ENCODE measurements around the gene ALG6.

The ALG6 gene

DNA sequence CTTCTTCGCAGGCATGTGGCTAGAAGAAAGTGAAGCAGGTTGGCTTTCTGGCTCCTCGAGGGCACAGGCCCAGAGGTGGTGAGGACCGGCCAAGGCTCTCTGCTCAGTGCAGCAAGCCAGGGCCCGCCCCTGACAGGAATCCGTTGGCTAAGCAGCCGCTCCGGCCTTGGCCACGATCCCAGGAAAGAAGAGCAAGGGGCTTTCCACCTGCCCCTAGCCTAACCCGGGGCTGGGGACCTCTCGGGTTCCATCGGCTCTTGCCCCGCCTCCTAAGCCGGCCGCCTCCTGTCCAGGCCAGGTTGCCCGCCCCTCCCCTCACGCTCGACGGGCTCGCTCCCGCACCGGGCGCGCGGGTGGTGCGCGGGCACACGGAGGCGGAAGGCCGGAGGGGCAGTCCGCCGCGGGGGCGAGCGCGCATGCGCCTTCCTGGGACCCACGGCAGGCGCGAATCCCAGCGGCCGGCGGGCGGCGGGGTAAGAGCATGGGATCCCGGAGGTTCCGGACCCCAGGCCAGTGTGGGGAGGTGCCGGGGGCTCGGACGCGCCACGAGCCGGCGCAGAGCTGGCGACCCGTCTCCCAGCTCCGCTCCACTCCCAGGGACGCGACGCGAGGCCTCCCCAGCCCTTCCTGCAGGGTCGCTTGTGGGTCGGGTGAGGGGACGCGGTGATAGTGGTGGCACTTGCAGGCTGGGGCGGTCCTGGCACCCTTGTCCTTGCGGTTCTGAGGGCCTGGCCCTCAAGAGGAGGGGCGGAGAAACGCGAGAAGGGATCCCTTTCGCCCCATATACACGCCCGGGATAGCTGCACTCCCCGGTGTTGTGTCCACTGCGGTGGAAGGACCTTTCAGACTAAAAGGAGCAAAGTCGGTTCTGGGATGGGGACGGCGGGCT, at the start of gene ALG6:
TSS of gene ALG6 (plus strand) at position 413 of the 889 bp plus-strand sequence. CDS start 3,351 bp downstream, outside the sequence.
- DNase-seq (ENCODE audit: low read depth in 2 of 2) = peak; percentile 81 to 87

DNA sequence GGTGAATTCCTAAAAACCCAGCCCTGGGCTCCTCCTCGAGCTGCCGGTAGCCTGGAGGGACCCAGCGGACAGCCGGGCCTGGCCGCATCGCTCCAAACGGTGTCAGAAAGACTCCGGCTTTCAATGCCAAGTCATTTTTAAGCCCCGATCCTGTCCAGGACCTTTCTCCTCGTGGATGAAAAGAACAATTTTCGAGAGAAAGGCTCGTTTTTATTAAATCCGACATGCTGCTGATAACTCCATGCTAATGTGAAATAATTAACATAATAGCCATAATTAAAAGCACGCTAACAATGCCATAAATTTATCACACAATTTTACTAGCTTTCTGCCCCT, 49.6 kb upstream of the ALG6 start:
- no peak for DNase-seq (ENCODE audit: low read depth in 2 of 2)

DNA sequence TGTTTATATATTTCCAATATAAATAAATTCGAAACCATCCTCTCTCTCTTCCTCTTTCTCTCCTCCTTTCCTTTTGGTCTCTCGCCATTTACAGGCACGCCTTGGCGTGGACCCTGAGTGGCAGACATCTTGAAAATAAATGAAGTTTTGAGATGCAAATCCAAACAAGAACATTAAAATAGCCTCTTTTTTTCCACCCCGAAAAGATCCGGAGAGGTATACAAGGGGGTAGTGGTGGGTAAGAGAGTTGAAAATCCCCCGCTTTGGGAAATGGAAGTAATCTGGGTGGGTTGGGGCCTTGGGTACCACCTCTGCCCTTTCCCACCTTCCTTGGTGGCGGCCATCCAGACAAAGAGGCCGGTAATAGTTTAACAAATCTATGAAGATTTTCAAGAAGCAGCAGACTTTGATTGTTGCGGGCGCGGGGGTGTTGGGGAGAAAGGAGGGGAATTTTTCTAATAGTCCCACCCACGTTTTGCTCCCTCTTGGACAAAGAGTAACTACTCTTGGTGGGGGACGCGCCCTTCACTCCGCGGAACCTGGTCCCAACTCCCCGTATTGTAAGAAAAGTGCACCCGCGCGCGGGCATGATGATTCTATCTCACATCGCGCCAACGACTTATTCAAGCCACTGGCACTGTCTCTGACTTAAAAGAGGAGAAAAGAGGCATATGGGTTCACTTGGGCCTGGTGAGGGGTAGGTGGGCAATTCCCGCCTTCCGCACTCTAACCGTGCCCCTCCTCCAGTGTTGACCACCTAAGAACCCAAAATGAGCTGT, 49.0 kb upstream of the ALG6 start:
- no peak for DNase-seq (ENCODE audit: low read depth in 2 of 2)

DNA sequence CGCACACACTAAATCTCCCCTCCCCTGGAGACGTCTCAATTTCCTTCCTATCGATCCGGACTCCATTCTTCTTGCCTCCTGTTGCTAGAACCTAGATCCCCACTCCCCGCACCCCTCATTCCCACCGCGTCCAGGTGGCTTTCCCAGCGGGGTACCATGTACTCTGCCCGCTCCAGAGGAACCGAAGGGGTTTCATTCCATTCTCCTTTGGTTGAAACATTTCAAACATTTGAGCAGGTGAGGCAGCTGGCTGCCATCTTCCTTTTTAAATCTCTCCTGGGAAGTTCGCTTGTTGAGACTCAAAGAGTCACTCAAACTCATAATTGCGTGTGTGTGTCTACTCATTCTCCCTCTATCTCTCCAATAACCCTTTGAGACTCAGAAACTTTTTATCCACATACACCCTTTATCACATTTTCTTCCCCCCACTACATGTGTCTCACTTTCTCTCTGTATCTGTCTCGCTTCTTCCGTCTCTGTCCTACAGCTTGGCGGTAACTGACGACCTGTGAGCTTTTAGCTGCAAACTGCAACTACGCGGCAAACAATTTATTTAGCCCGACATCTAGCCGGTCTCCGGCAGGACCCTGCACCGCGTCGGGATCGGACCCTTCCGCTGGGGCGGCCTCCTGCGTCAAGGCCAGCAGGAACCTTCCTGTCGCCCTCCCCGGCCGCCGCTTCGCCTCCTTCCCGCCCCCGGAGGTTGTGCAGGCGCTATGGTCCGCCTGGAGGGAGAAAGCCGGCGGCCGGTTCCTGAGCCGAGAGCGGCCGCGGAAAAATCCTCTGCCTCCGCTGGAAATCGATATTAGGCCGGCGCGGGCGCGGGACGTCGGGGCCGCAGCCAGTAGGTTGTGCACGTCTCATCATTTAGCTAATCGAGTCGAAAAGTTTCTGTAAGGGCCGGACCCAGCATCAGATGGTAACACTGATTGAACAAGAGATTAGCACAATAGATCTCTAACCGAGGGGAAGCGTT, 48.1 kb upstream of the ALG6 start:
- no peak for DNase-seq (ENCODE audit: low read depth in 2 of 2)

DNA sequence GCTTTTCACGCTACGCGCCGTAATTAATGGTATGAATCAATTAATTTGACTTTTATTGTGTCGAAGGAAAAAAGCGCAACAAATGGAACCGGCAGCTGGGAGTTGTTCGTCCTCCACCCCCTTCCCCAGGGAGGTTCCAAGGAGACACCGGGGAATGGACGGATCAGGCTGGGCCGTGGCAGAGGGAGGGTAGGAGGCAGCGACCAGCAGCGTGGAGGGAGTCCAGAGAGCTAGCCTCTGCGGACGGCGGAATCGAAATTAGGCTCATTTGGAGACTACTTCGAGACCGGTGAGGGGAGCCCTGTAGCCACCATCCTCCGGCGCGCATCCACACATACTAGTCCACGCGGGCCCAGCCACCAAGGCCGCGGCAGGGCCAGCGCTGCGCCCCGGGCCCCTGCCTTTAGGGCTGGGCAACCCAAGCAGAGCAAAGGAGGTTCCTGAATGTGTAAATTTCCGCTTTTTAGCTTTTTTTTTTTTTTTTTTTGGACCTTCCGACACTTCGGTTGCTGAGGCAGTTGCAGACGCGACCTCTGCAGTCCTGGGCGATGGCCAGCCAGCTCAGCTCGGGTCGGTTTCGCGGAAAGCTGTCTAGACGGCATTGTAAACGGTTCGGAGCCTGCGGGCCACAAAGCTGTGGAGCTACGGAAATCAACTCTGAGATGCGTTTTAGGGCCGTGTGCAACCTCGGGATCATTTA, 47.3 kb upstream of the ALG6 start:
- no peak for DNase-seq (ENCODE audit: low read depth in 2 of 2)

DNA sequence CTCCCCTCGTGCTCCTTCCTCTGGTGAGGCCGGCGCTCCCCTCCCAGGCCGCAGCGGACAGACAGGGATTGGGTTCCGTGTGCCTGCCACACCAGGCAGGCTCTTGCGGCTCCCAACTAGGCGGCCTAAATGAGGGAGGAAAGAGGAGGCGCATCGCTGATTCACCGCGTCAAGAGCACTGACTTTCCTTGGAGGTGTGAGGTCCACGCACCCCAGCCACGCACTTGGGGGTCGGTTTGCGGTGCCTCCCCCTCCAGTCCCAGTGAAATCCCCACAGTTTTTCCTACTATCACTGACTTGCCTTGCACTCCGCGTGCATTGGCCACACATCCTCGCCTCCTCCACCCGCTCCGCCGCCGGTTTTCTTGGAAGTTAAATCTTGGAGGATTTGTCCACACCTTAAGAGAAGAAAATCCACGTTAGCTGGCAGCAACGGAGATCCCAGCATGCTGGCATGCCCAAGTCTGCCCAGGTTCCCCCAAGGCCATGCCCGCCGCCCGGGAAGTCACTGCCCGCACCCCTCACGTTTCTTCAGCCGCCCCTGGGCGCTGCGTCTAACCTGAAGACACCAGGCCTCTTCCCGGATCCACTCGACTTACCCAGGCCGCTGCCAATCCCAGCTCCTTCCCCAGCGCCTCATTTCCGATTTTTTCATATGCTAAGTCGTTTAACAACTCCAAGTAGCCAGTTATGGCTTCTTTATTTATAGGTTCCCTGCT, 46.2 kb upstream of the ALG6 start:
- DNase-seq (ENCODE audit: low read depth in 2 of 2) = no peak

DNA sequence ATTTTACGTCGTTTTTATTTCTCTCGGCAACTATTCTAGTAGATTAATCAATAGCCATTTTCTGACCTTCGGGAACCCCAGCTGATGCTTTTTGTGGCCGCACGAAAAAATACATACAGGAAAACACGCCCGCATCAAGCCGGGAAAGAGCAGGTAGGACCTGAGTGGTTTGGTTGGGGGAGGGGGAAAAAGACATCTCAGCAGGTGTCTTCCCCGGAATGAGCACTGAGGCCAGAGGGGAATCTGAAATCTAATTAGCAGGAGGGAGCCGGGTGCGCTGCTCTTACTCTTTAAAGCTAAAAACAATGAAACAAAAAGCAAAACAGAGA, 45.7 kb upstream of the ALG6 start:
- no peak for DNase-seq (ENCODE audit: low read depth in 2 of 2)

DNA sequence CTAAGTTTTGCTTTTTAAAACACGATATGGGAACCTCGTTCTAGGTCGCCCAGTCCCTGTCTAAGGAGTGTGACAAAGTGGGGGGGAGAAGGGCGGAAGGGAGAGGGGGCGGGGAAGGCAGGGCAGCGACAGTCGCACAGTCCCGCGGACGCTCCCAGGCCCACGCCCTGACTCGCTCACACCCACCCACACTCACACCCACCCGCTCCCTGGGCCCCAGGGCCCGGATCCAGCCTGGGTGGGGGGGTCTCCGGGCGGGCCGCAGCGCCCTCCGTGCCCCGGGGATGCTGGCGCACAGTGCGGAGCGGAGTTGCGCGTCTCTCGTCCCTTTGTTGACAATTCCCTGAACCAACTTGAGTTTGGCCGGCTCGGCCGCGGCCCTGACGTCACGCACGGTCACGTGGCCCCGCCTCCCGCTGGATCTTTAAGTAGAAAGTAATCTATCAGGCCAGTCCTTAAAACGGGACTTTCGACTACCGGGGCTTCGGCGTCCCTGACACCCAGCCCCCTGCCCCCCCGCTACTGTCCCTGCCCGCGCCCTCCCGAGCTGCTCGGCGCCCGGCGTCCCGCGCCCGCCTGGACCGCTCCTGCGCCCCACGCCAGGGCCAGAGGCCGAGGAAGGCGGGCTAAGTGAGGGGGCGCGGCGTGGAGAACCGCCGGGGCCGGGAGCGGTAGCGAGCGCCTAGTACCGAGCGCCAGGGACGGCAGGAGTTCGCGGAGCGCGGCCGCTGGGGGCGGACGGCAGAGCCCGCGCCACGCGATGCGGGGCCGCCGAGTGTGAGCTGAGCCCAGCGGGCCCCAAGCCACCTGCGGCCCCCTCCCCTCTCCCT, 45.1 kb upstream of the ALG6 start, which contains the start of gene FOXD3:
TSS of gene FOXD3 (plus strand) at position 454 of the 830 bp plus-strand sequence. CDS start 492 bp downstream, outside the sequence.
- DNase-seq (ENCODE audit: low read depth in 2 of 2) = no peak

DNA sequence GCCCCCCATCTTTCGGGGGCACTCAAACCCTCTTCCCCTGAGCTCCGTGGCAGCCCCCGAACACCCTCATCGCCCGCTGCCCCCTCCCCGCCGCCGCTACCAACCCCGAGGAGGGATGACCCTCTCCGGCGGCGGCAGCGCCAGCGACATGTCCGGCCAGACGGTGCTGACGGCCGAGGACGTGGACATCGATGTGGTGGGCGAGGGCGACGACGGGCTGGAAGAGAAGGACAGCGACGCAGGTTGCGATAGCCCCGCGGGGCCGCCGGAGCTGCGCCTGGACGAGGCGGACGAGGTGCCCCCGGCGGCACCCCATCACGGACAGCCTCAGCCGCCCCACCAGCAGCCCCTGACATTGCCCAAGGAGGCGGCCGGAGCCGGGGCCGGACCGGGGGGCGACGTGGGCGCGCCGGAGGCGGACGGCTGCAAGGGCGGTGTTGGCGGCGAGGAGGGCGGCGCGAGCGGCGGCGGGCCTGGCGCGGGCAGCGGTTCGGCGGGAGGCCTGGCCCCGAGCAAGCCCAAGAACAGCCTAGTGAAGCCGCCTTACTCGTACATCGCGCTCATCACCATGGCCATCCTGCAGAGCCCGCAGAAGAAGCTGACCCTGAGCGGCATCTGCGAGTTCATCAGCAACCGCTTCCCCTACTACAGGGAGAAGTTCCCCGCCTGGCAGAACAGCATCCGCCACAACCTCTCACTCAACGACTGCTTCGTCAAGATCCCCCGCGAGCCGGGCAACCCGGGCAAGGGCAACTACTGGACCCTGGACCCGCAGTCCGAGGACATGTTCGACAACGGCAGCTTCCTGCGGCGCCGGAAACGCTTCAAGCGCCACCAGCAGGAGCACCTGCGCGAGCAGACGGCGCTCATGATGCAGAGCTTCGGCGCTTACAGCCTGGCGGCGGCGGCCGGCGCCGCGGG, 44.2 kb upstream of the ALG6 start:
- DNase-seq (ENCODE audit: low read depth in 2 of 2) = no peak

DNA sequence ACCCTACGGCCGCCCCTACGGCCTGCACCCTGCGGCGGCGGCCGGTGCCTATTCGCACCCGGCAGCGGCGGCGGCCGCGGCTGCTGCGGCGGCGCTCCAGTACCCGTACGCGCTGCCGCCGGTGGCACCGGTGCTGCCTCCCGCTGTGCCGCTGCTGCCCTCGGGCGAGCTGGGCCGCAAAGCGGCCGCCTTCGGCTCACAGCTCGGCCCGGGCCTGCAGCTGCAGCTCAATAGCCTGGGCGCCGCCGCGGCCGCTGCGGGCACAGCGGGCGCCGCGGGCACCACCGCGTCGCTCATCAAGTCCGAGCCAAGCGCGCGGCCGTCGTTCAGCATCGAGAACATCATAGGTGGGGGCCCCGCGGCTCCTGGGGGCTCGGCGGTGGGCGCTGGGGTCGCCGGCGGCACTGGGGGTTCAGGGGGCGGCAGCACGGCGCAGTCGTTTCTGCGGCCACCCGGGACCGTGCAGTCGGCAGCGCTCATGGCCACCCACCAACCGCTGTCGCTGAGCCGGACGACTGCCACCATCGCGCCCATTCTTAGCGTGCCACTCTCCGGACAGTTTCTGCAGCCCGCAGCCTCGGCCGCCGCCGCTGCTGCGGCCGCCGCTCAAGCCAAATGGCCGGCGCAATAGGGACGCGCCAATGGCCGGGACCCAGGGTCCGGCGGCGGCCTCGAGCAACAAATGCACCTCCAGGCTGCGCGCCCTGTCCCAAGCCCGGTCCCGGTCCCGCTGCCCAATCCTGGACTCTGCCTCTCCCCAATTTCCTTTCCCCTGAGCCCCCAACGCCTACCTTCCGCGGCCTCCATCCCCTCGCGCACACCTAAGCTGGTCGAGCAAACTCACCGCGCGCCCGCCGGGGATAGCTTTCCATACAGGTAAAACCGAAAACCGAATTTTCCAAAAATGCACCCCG, 43.3 kb upstream of the ALG6 start:
- no peak for DNase-seq (ENCODE audit: low read depth in 2 of 2)

DNA sequence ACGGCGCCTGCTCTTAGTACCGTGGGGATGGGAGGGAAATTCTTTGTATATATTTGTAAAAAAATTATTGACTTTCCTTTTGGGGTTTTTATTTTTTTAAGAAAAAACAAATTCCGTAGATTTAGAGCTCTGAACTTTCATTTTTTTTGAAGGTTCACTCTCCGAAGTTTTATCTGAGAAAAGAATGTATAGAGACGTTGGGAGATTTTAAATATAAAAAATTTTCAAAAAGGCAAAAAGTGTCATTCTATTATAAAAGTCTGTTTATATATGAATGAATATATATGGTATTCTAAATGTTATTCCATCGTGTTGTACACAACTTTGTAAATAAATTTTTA, 42.7 kb upstream of the ALG6 start:
- no peak for DNase-seq (ENCODE audit: low read depth in 2 of 2)

DNA sequence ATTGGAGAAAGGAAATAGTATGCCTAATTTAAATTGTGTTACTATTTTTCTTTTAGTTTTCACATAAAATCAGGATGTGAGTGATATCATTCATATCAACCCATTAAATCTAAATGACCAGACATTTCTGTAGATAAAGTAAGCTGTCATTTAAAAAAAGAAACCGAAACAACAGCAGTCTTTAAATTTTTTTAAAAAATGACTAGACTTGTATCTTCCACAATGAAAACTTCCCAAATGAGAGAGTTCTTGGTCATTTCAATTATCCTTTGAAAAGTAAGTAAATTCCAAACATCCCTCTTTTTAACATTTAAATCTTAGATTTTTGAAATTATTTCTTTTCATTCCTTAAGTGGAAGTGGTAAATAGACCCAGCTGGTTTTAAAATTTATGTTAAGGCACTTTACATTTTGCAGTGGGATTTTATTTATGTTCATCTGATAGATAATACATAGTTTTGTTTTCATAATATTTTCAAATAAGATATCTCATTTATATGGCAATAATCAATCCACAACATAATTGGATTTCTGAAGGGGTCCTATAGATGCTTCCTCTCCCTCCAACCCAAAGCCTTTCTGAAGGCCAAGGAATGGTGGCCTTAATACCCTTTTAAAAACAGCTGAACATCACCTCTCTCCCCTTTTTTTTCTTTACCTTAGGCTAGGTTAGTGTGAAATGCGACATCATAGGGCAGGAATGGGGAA, 42.0 kb upstream of the ALG6 start:
- DNase-seq (ENCODE audit: low read depth in 2 of 2) = no peak

DNA sequence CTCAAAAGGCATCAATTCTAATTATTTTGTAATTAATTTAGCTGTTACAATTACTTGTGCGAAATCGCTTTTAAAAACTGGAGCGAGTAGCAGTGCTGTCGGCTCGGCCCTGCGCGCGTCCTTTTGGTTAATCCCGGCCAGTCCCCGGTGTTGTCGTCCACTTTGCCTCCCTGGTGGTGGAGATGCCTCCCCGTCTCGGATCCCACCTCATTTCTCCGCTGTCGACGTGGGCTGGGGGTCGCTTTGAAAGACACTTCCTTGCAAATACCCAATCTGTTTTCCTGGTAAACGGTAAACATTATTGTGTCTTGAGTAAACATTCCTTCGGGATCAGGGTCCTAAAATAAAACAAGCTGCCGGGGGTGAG, 41.3 kb upstream of the ALG6 start:
- no peak for DNase-seq (ENCODE audit: low read depth in 2 of 2)

DNA sequence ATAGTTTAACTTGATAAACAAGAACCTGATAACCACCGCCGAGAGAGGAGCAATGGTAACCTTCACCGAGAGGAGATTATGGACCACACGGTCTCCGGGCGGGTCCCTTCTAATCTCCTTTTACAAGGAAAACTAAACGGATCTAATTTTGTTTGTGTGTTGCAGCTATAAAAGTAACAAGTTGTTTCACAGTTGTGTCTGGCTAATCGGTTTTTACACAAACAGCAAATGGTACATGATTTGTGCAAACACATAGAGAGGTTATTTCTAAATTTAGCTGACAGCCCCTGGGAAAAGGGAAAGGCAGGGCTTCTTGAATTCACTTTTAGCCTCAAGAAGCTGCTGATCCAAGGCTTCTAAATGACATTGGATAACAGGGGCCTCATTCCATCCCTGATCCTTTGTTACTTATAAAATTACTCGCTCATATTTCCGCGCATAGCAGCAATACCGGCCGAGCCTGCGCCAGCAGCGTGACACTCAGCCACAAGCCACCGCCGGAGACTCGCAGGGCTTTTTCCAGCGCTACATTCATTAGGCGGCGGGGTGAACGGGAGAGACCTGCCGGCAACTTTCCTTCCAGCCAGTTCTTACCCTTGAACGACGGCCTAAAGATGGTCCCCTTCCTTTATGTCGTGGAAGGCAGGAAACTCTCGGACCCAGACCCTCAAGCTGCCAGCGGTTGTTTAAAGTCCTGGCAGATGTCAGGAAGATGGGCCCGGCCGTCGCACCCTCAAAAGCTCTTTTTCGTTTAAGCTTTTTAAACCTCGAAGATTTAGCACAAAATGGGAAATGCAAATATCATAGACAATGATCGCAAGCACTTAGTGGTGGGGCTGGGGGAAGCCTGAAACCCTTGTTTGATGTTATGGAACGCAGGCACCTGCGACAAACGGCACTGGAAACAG, 40.7 kb upstream of the ALG6 start:
- DNase-seq (ENCODE audit: low read depth in 2 of 2) = no peak

DNA sequence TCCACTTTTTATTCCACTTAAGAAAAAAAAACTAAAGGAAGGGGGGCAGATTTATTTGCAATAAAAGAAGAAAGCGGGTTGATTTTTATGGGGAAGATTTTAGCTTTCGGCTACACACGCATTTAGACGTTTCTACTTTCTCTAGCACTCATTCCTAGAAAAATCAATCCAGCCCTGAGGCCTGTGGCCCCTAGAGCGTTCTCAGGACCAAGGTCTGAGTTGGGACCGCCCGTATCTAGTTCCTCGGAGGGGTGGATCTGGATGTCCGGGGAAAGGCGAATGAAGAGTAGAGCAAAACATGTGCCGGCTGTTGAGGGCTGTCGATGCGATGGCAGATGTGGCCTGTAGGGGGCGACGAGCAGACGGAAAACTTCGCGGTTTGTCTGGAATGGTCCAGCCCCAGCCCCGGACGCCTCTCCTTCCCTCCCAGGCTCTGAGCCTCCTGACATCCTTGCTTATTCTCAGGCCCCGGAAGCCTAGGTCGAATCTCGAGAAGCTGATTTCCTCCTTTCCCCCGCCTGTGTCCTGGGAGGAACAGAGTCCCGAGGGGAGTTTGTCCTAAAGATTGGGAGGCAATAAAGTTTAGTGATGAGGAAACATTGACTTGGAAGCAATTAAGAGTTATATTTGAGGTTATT, 39.9 kb upstream of the ALG6 start:
- no peak for DNase-seq (ENCODE audit: low read depth in 2 of 2)

DNA sequence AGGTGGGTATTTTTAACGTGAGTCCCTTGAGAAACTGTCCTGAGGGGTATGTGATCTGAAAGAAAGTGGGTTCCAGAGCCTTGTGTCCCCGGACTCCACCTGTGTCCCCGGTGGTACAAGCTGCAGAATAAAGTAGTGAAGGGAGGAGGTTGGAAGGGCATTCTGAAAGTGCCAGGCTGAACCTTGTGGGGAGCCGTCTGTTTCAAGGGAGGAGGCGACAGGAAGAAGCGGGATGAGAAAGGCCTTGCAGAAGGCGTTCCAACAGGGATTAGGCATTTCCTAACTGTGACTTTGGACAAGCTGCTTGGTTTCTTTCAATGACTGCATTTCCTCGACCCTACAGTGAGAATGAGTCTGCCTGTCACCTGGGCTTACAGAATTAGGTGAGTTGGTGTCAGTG, 39.3 kb upstream of the ALG6 start:
- no peak for DNase-seq (ENCODE audit: low read depth in 2 of 2)

Data from activated CD8-positive, alpha-beta memory T cell treated with anti-CD3 and anti-CD28 coated beads for 4 hours (primary cell).